ENCODE data around the gene UHRF2. TPM values are rescaled to one million over a fixed set of nuclear protein-coding genes. Genes with fewer than 3 reads are reported as not detected.
"Not testable (repeated sequence)": the region's sequence is repeated elsewhere in the genome, so short reads cannot be mapped to it uniquely, and the experiment has no call there.

Gene UHRF2, protein sequence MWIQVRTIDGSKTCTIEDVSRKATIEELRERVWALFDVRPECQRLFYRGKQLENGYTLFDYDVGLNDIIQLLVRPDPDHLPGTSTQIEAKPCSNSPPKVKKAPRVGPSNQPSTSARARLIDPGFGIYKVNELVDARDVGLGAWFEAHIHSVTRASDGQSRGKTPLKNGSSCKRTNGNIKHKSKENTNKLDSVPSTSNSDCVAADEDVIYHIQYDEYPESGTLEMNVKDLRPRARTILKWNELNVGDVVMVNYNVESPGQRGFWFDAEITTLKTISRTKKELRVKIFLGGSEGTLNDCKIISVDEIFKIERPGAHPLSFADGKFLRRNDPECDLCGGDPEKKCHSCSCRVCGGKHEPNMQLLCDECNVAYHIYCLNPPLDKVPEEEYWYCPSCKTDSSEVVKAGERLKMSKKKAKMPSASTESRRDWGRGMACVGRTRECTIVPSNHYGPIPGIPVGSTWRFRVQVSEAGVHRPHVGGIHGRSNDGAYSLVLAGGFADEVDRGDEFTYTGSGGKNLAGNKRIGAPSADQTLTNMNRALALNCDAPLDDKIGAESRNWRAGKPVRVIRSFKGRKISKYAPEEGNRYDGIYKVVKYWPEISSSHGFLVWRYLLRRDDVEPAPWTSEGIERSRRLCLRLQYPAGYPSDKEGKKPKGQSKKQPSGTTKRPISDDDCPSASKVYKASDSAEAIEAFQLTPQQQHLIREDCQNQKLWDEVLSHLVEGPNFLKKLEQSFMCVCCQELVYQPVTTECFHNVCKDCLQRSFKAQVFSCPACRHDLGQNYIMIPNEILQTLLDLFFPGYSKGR
- 125 and 129 TPM in 2 replicates for total RNA-seq (ENCODE audit: low replicate concordance)

DNA sequence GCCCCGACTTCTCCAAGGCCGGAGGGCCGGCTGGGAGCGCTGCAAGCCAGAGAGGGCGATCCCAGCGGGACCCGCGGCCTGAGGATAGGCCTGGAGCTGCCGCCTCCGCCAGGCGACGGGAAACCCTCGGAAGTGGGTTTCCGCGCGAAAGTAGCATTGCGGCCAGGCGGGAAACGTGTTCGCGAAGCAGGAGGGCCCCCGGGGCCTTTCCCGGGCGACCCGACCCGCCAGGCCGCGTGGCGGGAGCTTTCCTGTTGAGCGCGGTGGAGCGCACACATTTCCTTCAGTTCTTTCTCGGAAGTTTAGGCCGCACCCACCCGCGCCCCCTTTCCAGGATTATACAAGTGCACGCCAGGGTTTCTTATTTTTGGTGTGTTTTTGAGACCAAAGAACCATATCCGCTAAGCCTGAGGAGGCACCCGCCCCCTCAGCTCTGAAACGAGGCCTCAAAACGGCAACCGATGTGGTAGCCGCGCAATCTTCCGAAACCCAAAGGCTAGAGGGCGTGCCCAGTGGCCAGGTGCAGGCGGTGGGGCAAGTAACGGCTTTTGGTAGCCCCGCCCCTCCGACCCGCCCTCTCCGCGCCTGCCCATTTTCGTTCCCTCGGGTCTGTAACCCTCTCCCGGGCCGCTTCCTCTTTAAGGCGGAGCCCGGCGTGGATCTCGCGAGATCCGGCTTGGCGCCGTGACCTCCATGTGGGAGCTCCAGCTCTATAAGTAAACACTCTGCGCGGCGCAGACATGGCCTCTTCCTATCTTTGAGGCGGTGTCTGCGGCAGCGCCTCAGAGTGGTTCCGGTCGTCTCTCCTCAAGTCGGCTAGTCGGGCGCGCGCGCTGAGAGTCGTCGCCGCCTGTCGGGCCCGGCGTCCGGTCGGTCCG is at the start of gene UHRF2:
UHRF2 (plus strand) TSS at position 713 of the 878 bp plus-strand sequence. CDS start 292 bp downstream, outside the sequence.
- TF ChIP-seq, protein P1, sequence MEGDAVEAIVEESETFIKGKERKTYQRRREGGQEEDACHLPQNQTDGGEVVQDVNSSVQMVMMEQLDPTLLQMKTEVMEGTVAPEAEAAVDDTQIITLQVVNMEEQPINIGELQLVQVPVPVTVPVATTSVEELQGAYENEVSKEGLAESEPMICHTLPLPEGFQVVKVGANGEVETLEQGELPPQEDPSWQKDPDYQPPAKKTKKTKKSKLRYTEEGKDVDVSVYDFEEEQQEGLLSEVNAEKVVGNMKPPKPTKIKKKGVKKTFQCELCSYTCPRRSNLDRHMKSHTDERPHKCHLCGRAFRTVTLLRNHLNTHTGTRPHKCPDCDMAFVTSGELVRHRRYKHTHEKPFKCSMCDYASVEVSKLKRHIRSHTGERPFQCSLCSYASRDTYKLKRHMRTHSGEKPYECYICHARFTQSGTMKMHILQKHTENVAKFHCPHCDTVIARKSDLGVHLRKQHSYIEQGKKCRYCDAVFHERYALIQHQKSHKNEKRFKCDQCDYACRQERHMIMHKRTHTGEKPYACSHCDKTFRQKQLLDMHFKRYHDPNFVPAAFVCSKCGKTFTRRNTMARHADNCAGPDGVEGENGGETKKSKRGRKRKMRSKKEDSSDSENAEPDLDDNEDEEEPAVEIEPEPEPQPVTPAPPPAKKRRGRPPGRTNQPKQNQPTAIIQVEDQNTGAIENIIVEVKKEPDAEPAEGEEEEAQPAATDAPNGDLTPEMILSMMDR (IDR thresholded peaks at IDR 0.05; ENCODE audit: insufficient read depth, low read length): no peak

DNA sequence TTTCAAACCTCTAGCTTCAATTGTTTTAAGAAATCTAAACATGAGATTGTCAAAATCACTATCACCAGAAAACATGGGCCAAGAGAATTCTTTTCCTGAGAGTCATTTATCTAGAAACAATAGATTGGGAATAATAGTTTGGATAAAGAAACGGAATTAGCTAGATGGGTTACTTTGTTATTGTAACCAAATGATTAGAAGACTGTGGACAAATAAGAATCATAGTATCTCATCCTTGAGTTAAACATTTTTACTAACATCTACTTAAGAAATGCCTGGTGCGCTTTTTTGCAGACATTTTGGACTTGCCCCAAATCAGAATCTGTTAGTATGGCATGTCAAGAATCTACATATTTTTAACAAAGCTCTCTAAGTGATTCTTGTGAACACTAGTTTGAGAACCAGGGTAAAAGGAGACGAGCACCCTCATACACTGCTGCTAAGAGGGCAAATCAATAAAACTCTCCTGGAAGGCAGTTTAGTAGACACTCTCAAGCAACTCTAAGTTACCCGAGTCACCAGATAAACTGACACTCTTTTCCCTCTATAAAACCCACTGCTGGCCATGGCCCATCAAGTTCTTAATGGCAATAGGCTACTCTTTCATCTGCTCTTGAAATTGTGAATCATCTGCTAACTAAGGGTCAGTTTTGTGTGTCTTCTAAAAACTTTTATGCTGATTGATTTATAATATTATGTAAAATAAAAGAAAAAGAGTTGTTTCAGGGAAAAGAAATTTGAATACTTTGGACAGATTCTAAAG is 45.7 kb upstream of the UHRF2 start:
- TF ChIP-seq, protein P1 (IDR thresholded peaks at IDR 0.05; ENCODE audit: insufficient read depth, low read length): no peak
- H3K4me3 ChIP-seq (ENCODE audit: low read depth, low read length): no peak overlapping the region
- DNase-seq (ENCODE audit: low read depth): peak; percentile 85

More for the DNA sequence above, at the start of gene UHRF2:
- H3K4me3 ChIP-seq (ENCODE audit: low read depth, low read length): peak within 1 kb of the TSS; percentile 92
- peak; percentile 97 for DNase-seq (ENCODE audit: low read depth)

DNA sequence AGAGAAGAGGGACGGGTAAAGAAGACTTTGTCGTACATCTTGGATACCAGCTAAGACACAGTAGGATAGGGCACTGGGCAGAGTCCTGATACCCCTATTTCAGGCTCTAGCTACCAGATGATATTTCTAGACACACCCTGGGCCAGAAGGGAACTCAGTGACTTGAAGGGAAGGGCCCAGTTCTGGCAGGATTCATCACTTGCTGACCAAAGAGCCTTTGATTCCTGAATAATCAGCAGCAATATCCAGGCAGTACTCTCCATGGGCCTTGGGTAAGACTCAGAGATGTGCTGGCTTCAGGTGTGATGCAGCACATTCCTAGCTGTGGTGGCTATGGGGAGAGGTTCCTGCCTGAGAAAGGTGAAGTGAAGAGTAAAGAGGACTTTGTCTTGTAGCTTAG is 44.2 kb upstream of the UHRF2 start:
- TF ChIP-seq, protein P1 (IDR thresholded peaks at IDR 0.05; ENCODE audit: insufficient read depth, low read length): no peak
- no peak overlapping the region for H3K4me3 ChIP-seq (ENCODE audit: low read depth, low read length)
- DNase-seq (ENCODE audit: low read depth): no peak

DNA sequence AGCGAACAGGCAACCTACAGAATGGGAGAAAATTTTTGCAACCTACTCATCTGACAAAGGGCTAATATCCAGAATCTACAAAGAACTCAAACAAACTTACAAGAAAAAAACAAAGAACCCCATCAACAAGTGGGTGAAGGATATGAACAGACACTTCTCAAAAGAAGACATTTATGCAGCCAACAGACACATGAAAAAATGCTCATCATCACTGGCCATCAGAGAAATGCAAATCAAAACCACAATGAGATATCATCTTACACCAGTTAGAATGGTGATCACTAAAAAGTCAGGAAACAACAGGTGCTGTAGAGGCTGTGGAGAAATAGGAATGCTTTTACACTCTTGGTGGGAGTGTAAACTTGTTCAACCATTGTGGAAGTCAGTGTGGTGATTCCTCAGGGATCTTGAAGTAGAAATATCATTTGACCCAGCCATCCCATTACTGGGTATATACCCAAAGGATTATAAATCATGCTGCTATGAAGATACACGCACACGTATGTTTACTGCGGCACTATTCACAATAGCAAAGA is 31.5 kb upstream of the UHRF2 start:
- DNase-seq (ENCODE audit: low read depth); H3K4me3 ChIP-seq (ENCODE audit: low read depth, low read length): not testable (repeated sequence)

DNA sequence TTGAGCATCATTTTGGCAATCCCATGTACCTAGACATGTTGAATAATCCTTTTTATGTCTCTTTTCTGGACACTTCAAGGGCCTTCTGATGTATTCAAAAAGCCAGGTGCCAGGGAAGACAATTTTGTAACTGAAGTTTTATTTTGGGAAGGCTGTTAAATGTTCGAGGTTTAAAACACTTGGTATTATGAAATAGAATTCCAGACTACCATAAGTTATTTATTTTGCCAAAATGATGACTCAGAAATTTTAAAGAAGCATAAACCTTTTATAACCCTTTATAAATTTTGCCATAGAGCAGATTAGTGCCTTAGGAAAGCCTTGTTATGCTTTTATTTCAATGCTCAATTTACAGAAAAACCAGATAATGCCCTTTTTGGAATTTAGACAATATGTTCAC is 30.3 kb upstream of the UHRF2 start:
- DNase-seq (ENCODE audit: low read depth): peak; percentile 65
- TF ChIP-seq, protein P1 (IDR thresholded peaks at IDR 0.05; ENCODE audit: insufficient read depth, low read length): no peak
- no peak overlapping the region for H3K4me3 ChIP-seq (ENCODE audit: low read depth, low read length)

DNA sequence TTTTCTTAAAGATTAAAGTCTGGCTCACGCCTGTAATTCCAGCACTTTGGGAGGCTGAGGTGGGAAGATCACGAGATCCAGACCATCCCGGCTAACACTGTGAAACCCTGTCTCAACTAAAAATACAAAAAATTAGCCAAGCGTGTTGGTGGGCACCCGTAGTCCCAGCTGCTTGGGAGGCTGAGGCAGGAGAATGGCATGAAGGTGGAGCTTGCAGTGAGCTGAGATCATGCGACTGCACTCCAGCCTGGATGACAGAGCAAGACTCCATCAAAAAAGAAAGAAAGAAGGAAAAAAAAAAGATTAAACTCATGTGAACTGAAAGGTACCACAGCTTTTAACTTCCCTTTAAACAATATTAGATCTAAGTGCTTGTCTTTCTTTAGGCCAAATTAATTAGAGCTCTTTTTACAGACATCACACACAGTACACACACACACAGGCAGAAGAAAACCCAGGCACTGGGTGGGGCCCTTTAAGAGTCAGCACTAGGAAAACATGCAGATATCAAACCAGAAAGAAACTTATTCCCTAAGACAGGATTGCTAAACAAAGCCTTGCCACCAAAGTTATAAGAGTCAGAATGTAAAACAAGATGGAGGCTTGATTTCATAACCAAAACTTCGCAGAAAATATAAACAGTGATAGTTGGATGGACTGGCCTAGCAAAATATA is 29.3 kb upstream of the UHRF2 start:
- TF ChIP-seq, protein P1 (IDR thresholded peaks at IDR 0.05; ENCODE audit: insufficient read depth, low read length): no peak
- no peak overlapping the region for H3K4me3 ChIP-seq (ENCODE audit: low read depth, low read length)
- peak; percentile 88 for DNase-seq (ENCODE audit: low read depth)
